Skeletal muscle tissue (tissue), 4 donors: ENCODE measurements around the gene INS. TPM values are rescaled to one million over a fixed set of nuclear protein-coding genes. Genes with fewer than 3 reads are reported as not detected.

Experiments
- H3K27ac ChIP-seq: one replicate; pipeline ENCODE4 v1.7.0; 2013; ENCODE audit warnings: mild to moderate bottlenecking, low read depth, low read length, inconsistent platforms
- H3K27me3 ChIP-seq, 3 donors: one replicate each; pipeline ENCODE4 v1.7.0; 2013; ENCODE audit warnings: low read length in 3 of 3; ENCODE audit not compliant: control insufficient read depth in 3 of 3, insufficient read depth in 3 of 3
- H3K36me3 ChIP-seq, 3 donors: one replicate each; pipeline ENCODE4 v1.7.0; 2013; ENCODE audit warnings: low read length in 3 of 3; ENCODE audit not compliant: control insufficient read depth in 3 of 3, insufficient read depth in 3 of 3
- H3K4me1 ChIP-seq, 3 donors: one replicate each; pipeline ENCODE4 v1.7.0; 2013; ENCODE audit warnings: low read length in 3 of 3, mild to moderate bottlenecking in 3 of 3; ENCODE audit not compliant: control insufficient read depth in 3 of 3, insufficient read depth in 3 of 3
- H3K4me3 ChIP-seq, 3 donors: one replicate each; pipeline ENCODE4 v1.7.0; 2013; ENCODE audit warnings: low read length in 3 of 3
- H3K9ac ChIP-seq, 3 donors: one replicate each; pipeline ENCODE4 v1.7.0; 2013; ENCODE audit warnings: low read length in 3 of 3, mild to moderate bottlenecking in 3 of 3, moderate library complexity in 2 of 3, low read depth in 1 of 3
- H3K9me3 ChIP-seq, 3 donors: one replicate each; pipeline ENCODE4 v1.7.0; 2013; ENCODE audit warnings: low read length in 3 of 3; ENCODE audit not compliant: control insufficient read depth in 3 of 3
- total RNA-seq: library from RNA; depleted of rRNA; stranded (reverse); fragments of >200 nt; gene quantifications from one replicate; pipeline ENCODE4 v1.2.3, GENCODE V29; 2014
- donor health status: Osteomylitis.

The INS gene
- total RNA-seq, 1 donor from 2014 or later: not detected

DNA sequence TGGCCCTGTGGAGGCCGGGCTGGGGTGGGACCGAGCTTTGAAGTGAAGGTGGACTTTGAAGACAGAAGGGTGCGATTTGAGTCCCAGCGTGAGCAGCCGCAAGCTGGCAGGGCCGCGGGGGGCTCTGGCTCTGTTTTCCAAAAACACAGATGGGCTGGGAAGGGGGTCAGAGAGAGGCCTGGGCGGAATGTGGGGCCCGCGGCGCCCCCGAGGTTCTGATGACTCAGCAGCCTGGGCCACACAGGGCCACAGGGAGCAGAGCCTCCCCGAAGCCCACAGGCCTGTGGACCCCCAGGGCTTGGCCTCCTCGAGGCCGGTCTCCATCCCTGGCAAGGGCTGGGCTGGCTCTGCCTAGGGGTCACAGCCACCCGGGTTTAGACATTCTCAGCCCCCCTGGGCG, 6.1 kb downstream of the INS start:
- H3K27ac ChIP-seq: no peak overlapping the region
- H3K9ac ChIP-seq: no peak overlapping the region
- H3K9me3 ChIP-seq: no peaks in the 10 kb centered on the region
- H3K27me3 ChIP-seq: peaks cover 0 to 28% (median 10%) of the 10 kb centered on the region in 3 donors
- no peaks in the 10 kb centered on the region for H3K36me3 ChIP-seq
- peaks cover 20 to 30% (median 22%) of the 10 kb centered on the region in 3 donors for H3K4me1 ChIP-seq
- no peak overlapping the region for H3K4me3 ChIP-seq

DNA sequence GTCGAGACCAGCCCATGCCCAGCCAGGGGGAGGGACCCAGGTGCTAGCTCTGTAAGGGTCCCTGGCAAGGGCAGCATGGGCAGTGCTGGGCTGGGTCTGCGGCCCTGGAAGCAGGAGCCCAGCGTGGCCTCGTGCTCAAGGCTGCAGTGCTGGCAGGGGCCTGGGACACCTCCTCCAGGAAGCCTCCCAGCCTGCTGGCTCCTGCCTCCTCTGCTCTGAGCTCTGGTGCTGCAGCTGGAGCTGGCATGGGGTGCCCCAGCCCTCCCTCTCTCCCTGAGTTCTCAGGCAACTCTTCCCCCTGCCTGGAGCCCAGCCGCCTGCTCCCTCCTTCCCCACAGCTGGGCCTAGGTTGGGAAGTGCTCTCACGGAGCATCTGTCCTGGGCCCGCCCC, 6.8 kb downstream of the INS start:
- no peaks in the 10 kb centered on the region for H3K36me3 ChIP-seq
- peaks cover 2 to 24% (median 14%) of the 10 kb centered on the region in 3 donors for H3K27me3 ChIP-seq
- no peaks in the 10 kb centered on the region for H3K9me3 ChIP-seq
- peaks cover 27 to 37% (median 29%) of the 10 kb centered on the region in 3 donors for H3K4me1 ChIP-seq
- no peak overlapping the region for H3K27ac ChIP-seq
- H3K4me3 ChIP-seq: no peak overlapping the region
- H3K9ac ChIP-seq: no peak overlapping the region

DNA sequence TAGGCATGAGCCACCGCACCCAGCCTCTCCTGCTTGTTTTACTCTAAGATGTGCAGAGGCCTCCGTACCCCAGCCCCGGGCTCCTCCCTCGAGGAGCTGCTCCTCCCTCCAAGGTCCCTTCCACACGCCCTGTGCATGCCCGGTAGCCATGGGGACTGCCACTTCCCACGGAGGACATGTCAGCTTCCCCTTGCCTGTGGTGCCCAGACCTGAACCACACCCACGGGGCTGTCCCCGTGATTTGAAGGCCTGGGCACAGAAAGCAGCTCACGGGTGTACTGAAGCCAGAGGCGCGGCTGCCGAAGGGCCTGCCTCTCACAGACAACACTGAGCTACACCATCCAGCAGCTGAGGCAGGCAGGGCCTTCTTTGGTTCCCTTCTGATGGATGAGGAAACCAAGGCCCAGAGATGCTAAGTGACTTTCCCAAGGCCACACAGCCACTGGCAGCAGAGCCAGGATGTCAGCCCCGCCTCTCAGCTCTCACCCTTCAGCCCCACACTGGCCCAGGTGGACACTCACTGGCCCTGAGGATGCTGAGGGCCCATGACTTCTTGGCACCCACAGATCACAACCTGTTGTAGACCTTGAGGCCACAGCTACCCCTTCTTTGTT, 7.3 kb downstream of the INS start:
- H3K36me3 ChIP-seq: no peaks in the 10 kb centered on the region
- H3K27me3 ChIP-seq: peaks cover 7 to 24% (median 19%) of the 10 kb centered on the region in 3 donors
- H3K4me3 ChIP-seq: no peak overlapping the region
- H3K27ac ChIP-seq: no peak overlapping the region
- H3K9me3 ChIP-seq: no peaks in the 10 kb centered on the region
- no peak overlapping the region for H3K9ac ChIP-seq
- peaks cover 32 to 42% (median 33%) of the 10 kb centered on the region in 3 donors for H3K4me1 ChIP-seq

DNA sequence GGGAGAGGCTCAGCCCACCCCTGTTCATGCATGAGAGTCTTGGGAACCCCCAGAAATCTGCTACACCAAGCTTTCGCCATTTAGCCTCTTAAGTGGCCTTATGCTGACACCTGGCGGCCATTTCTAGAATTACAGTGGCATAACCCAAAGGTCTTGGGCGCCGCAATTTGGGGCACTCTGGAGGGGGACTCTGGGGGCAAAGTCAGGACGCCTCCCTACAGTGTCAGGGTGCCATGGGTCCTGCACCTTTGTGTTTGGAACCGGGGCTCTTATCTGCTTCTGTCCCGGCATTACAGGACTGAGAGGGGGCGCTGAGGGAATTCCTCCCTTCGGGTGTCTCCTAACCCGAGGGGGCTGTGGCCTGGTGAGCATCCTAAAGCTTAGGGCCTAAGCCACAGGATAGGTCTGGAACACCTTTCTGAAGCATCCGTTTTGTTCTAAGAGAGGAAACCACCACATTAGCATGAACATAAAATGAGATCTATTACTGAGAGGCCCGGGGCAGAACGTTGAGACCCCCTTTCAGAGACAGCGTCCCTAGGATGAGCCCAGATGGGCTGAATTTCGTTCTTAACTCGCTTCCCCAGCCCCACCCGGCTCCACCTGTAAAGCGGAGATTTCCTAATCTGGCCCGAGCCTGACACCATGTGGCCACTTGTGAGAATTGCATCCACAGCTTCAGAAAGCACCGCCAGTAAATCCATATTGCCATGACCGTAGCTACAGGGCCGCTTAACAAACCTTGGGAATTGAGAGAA, 9.3 kb downstream of the INS start:
- no peak overlapping the region for H3K27ac ChIP-seq
- H3K4me3 ChIP-seq: no peak overlapping the region
- H3K36me3 ChIP-seq: no peaks in the 10 kb centered on the region
- H3K4me1 ChIP-seq: peaks cover 29 to 43% (median 32%) of the 10 kb centered on the region in 3 donors
- peaks cover 10 to 35% (median 22%) of the 10 kb centered on the region in 3 donors for H3K27me3 ChIP-seq
- peak overlapping the region in 2 of 3 donors; percentile 40 to 61 for H3K9ac ChIP-seq
- H3K9me3 ChIP-seq: no peaks in the 10 kb centered on the region

DNA sequence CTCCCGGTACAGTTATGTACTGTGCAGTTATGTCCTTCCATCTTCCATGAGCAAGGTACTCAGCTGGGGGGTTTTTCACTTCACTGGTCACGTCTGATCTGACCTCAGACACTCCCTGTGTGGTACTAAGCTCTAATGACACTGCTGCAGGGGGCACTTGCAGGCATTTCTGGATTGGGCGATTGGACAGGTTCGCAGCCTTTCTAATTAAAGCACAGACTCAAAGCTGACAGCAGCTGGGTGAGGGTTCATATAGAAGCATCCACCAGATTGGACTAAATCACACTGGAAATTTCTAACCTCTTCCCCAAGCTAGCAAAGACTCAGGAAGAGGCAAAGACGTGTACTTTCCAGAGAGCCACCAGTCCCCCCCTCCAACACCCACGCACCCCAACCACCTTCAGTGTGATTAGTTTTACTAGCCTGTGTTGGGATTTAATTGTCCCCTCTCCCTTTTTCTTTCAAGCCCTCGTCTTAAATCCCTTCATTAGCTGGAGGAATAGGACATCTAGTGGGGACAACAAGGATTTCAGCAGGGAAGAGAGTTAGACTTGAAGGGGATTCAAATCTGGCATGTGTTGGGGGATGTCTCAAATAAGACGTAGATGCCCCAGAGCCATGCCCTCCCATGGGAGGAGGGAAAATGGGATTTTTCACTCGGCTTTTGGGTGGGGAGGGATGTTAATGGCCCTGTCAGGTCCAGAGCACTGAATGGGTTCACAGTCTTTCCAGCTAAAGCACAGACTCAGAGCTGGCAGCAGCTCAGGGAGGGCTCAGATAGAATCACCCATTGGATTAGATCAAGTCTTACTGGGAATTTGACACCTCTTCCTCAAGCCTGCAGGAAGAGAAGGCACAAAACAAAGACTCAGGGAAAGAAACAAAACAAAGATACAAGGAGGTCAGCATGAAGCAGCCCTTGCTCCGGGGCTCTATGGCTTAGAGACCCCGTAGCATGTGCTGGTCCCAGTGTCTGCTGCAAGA, 10.9 kb downstream of the INS start:
- Histone ChIP-seq H3K4me3 (no peak overlapping the region), H3K36me3 (no peaks in the 10 kb centered on the region), H3K9ac (peak overlapping the region in 2 of 3 donors; percentile 32 to 34), H3K9me3 (no peaks in the 10 kb centered on the region), H3K4me1 (peaks cover 27 to 40% (median 31%) of the 10 kb centered on the region in 3 donors), H3K27ac (no peak overlapping the region), H3K27me3 (peaks cover 22 to 47% (median 34%) of the 10 kb centered on the region in 3 donors)

DNA sequence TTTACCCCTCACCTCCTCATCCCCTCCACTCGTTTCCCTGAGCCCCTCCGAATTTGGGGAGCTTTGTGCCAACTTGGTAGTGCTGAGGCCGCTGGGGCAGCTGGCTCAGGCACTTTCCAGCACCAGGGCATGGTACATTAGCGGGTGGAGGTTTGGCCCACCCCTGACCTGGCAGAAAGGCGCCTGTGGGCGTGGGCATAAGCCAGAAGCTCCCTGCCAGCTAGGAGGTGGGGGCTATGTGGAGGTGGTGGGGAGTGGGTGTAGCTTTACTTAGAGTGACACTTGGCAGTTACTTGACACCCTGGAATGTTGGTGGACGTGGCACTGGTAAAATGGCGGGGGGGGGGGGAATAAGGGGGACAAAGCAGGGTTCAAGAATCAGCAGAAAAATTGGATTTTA, 11.5 kb downstream of the INS start:
- no peaks in the 10 kb centered on the region for H3K9me3 ChIP-seq
- peaks cover 27 to 53% (median 41%) of the 10 kb centered on the region in 3 donors for H3K27me3 ChIP-seq
- peaks cover 28 to 40% (median 31%) of the 10 kb centered on the region in 3 donors for H3K4me1 ChIP-seq
- H3K9ac ChIP-seq: peak overlapping the region in 1 of 3 donors; percentile 50
- H3K27ac ChIP-seq: no peak overlapping the region
- no peak overlapping the region for H3K4me3 ChIP-seq
- no peaks in the 10 kb centered on the region for H3K36me3 ChIP-seq

DNA sequence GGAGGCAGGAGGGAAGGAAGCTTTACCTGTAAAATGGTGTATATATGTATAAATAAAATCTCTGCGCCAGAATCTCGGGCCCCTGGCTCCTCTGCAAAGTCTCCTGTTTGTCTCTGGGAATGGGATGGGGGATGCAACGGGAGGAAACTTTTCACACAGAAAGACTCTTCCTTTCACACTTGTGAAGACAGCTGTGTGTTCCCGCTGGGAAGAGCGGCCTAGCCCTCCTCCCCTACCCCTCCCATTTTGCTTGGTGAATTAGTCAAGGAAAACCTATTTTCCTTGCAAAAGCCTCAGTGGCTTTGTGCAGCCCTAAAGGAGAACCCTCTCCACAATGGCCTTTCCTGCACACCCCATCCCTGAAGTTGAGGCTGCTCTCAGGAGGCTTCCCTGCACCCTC, 12.4 kb downstream of the INS start:
- Histone ChIP-seq H3K36me3 (no peaks in the 10 kb centered on the region), H3K4me1 (peaks cover 31 to 48% (median 33%) of the 10 kb centered on the region in 3 donors), H3K27me3 (peaks cover 35 to 61% (median 45%) of the 10 kb centered on the region in 3 donors), H3K9ac (no peak overlapping the region), H3K4me3 (no peak overlapping the region), H3K27ac (no peak overlapping the region), H3K9me3 (no peaks in the 10 kb centered on the region)

DNA sequence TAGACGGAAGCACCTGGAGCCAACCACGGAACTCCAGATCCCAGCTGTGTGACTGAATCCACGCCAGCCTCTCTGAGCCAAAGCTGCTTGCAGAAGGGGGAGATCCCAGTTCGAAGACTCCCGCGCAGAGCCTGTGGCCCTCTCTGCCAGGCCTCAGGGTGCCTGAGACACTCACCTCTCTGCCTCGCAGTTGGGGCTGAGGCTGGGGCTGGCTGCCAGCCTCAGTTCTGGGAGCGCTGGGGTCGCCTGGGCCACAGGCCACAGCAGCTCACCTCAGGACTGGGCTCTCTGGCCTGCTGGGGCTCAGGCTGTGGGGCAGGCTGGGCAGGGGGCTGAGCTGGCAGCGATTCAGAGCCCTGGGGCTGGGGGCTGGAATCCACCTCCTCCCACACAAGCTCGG, 13.6 kb downstream of the INS start:
- H3K27me3 ChIP-seq: peaks cover 46 to 72% (median 55%) of the 10 kb centered on the region in 3 donors
- peaks cover 31 to 53% (median 33%) of the 10 kb centered on the region in 3 donors for H3K4me1 ChIP-seq
- H3K4me3 ChIP-seq: no peak overlapping the region

DNA sequence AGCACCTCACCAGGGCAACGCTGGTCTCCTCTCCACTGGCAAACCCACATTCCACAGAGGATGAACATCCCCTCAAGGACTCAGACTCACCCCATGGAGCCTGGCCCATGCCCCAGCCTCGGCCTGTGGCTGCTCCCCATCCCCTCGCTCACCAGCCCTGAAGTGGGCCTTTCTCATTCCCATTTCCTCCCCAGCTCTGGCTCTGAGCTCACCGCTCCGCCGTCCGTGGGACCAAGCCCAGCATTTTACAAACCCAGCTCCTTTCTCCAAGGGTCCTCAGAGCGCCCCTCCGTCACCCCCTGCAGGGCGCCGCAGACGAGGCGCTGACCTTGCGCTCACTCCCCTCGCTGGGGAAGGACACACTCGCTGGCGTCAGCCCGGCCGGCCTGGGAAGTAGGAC, 15.0 kb downstream of the INS start:
- peaks cover 23 to 44% (median 25%) of the 10 kb centered on the region in 3 donors for H3K4me1 ChIP-seq
- peaks cover 60 to 82% (median 61%) of the 10 kb centered on the region in 3 donors for H3K27me3 ChIP-seq
- H3K4me3 ChIP-seq: no peak overlapping the region
- H3K27ac ChIP-seq: no peak overlapping the region
- no peaks in the 10 kb centered on the region for H3K36me3 ChIP-seq
- H3K9ac ChIP-seq: no peak overlapping the region
- no peaks in the 10 kb centered on the region for H3K9me3 ChIP-seq

More for the DNA sequence above, 13.6 kb downstream of the INS start:
- Histone ChIP-seq H3K36me3 (no peaks in the 10 kb centered on the region), H3K27ac (no peak overlapping the region), H3K9ac (no peak overlapping the region), H3K9me3 (no peaks in the 10 kb centered on the region)
